CD8-positive, alpha-beta memory T cell (primary cell): Measurements from ENCODE around the gene MMP17. TPM values are rescaled to one million over a fixed set of nuclear protein-coding genes. Genes with fewer than 3 reads are reported as not detected.

Experiments
- CTCF ChIA-PET: fragments of 350-600 bp; sonication (Branson Sonifier 250); formaldehyde crosslinking; loops from one replicate; lab custom pipeline; 2021; ENCODE audit warnings: antibody characterized with exemption; lab: Charles Lee
- POLR2A ChIA-PET: fragments of 350-600 bp; sonication (Branson Sonifier 250); formaldehyde crosslinking; loops from one replicate; lab custom pipeline; 2021; ENCODE audit warnings: antibody characterized with exemption; lab: Charles Lee
- DNase-seq, 5 donors: peaks; one replicate each; pipeline versions ENCODE4 v3.0.0 to v3.0.0-alpha.2; 2020 to 2022; ENCODE audit warnings: mixed read lengths in 1 of 5
- H3K27ac ChIP-seq: one replicate; pipeline ENCODE4 v1.7.0; 2013; ENCODE audit warnings: low read depth, mild to moderate bottlenecking, low read length, moderate library complexity
- H3K27me3 ChIP-seq: 2 replicates; pipeline ENCODE4 v1.7.0; 2013; ENCODE audit warnings: low read length, mild to moderate bottlenecking; ENCODE audit not compliant: insufficient read depth, poor library complexity, severe bottlenecking
- H3K36me3 ChIP-seq: 2 replicates; pipeline ENCODE4 v1.7.0; 2013; ENCODE audit warnings: mild to moderate bottlenecking, low read length, moderate library complexity; ENCODE audit not compliant: insufficient read depth
- H3K4me1 ChIP-seq: 2 replicates; pipeline ENCODE4 v1.7.0; 2013; ENCODE audit warnings: mild to moderate bottlenecking, low read length, moderate library complexity; ENCODE audit not compliant: insufficient read depth
- H3K4me3 ChIP-seq: 2 replicates; pipeline ENCODE4 v1.7.0; 2013; ENCODE audit warnings: mild to moderate bottlenecking, low read length
- H3K9me3 ChIP-seq: 2 replicates; pipeline ENCODE4 v1.7.0; 2013; ENCODE audit warnings: mild to moderate bottlenecking, low read length
- H3K27ac Mint-ChIP-seq, 8 donors: one replicate each; pipeline ENCODE4 v1.8.0; 2020 to 2021; ENCODE audit warnings: mixed read lengths in 8 of 8, mild to moderate bottlenecking in 6 of 8, inconsistent platforms in 3 of 8, moderate library complexity in 3 of 8
- H3K27me3 Mint-ChIP-seq, 2 donors: one replicate each; pipeline ENCODE4 v1.8.0; 2020 to 2021; ENCODE audit warnings: mixed read lengths in 2 of 2, mild to moderate bottlenecking in 1 of 2, moderate library complexity in 1 of 2
- H3K36me3 Mint-ChIP-seq, 3 donors: one replicate each; pipeline ENCODE4 v1.8.0; 2020 to 2021; ENCODE audit warnings: mixed read lengths in 3 of 3, inconsistent platforms in 1 of 3, mild to moderate bottlenecking in 1 of 3
- H3K4me1 Mint-ChIP-seq, 3 donors: one replicate each; pipeline ENCODE4 v1.8.0; 2020 to 2021; ENCODE audit warnings: mixed read lengths in 3 of 3, inconsistent platforms in 1 of 3, mild to moderate bottlenecking in 1 of 3
- H3K4me3 Mint-ChIP-seq, 7 donors: one replicate each; pipeline ENCODE4 v1.8.0; 2020 to 2021; ENCODE audit warnings: mixed read lengths in 7 of 7, mild to moderate bottlenecking in 6 of 7, moderate library complexity in 4 of 7, inconsistent platforms in 2 of 7
- H3K9me3 Mint-ChIP-seq, 5 donors: one replicate each; pipeline ENCODE4 v1.8.0; 2020 to 2022; ENCODE audit warnings: mixed read lengths in 5 of 5, mild to moderate bottlenecking in 3 of 5, moderate library complexity in 2 of 5, inconsistent platforms in 1 of 5
- polyA plus RNA-seq: library from polyadenylated mRNA; unstranded; fragments of 300-500 nt; fragmentation: Illumina TruSeq; gene quantifications from one replicate; pipeline ENCODE4 v1.2.3, GENCODE V29; 2021
- total RNA-seq, 2 experiments: library from RNA; stranded (reverse); gene quantifications; one replicate each; pipeline ENCODE4 v1.2.3, GENCODE V29; 2021

MMP17 gene
- total and polyA plus RNA-seq, 3 experiments from 2014 or later = 0.29 TPM; not detected in 2

DNA sequence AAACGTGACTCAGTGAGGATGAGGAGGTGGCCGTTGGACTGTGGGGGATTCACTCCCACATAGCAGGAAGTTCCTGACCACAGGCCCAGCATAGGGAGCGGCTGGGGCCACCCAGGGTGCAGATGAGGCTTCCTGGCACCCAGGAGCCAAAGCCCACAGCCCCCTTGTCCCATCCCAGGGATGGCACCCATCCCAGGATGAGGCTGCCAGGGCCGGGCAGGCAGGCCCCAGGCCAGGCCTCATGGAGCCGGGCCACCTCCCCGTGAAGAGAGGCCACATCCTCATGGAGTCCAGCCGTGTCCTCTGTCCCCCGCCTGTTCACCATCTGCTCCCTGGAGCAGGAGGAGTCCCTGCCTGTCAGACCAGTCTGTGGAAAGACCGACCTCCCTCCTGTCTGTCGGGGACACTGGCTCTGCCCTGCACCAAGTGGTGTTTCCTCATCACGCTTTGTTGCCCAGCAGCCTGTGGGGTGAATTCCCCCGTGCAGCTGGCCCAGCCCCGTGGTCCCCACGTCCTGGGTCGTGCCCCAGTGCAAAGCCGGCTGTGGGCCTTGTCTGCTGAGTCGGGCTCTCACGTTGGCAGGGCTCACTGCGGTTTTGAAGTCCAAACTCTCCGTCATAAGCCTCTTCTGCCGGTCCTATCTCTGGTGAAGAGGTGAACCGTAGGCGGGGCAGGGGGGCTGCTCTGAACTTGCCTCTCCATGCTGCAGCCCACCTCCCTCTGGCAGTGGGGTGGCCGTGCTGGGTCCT is 24.5 kb downstream of the MMP17 start:
- H3K27me3 Mint-ChIP-seq = peaks cover 7 to 13% of the 10 kb centered on the region in 2 donors
- POLR2A ChIA-PET = no interaction called here
- H3K27ac Mint-ChIP-seq = no peak overlapping the region
- H3K36me3 Mint-ChIP-seq = no peaks in the 10 kb centered on the region
- DNase-seq = no peak
- Histone ChIP-seq H3K27ac (no peak overlapping the region), H3K4me1 (no peaks in the 10 kb centered on the region), H3K4me3 (no peak overlapping the region), H3K27me3 (no peaks in the 10 kb centered on the region), H3K36me3 (no peaks in the 10 kb centered on the region), H3K9me3 (no peaks in the 10 kb centered on the region)
- no peaks in the 10 kb centered on the region for H3K9me3 Mint-ChIP-seq
- CTCF ChIA-PET = no interaction called here
- no peaks in the 10 kb centered on the region for H3K4me1 Mint-ChIP-seq
- H3K4me3 Mint-ChIP-seq = no peak overlapping the region

DNA sequence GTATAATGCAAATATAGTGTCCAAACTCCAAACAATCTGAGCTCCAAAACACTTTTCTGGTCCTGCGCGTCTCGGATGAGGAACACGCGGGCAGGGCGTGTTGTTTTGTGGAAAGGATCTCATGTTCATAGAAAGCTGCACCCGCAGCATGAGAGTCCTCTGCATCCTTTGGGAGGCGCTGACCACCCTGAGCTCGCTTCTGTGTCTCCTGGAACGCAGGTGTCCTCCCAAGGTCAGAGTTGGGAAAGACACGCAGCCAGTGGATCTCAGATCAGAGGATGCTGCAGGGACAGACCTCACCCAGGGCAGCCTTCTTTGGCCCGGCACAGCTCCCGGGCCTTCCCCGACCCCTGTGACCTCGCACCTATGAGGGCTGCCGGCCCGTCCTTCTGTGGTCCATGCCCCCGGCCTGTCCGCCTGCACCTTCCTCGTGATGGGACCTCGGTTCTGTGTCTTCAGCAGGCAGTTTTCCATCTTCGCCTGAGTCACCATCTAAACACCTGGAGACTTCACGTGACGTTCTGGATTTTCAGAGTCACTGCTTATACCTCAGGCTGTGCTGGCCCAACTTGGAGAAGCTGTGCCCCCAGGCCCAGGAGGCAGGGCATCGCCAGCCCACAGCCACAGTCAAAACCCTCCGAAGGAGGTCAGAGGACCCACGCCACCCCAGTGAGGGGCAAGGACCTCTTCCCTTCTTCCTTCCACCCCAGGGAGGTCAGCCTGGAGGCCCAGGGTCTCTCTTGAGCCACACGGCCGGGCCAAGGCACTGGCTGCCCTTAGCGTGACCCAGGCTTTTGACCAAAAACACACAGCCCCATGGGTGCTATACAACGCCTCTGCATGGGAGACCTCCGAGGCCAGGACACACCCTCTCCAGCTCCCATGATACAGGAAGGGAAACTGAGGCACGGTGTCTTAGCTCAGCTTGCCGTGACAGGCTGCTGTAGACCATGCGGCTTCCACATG is 25.9 kb downstream of the MMP17 start:
- Histone ChIP-seq H3K9me3 (no peaks in the 10 kb centered on the region), H3K4me1 (no peaks in the 10 kb centered on the region), H3K27ac (no peak overlapping the region), H3K4me3 (no peak overlapping the region), H3K27me3 (no peaks in the 10 kb centered on the region), H3K36me3 (no peaks in the 10 kb centered on the region)
- CTCF ChIA-PET = no interaction called here
- Mint-ChIP-seq H3K27ac (no peak overlapping the region), H3K4me1 (no peaks in the 10 kb centered on the region), H3K36me3 (no peaks in the 10 kb centered on the region), H3K9me3 (no peaks in the 10 kb centered on the region), H3K27me3 (peaks cover 8 to 17% of the 10 kb centered on the region in 2 donors), H3K4me3 (no peak overlapping the region)
- POLR2A ChIA-PET = no interaction called here
- DNase-seq = no peak

DNA sequence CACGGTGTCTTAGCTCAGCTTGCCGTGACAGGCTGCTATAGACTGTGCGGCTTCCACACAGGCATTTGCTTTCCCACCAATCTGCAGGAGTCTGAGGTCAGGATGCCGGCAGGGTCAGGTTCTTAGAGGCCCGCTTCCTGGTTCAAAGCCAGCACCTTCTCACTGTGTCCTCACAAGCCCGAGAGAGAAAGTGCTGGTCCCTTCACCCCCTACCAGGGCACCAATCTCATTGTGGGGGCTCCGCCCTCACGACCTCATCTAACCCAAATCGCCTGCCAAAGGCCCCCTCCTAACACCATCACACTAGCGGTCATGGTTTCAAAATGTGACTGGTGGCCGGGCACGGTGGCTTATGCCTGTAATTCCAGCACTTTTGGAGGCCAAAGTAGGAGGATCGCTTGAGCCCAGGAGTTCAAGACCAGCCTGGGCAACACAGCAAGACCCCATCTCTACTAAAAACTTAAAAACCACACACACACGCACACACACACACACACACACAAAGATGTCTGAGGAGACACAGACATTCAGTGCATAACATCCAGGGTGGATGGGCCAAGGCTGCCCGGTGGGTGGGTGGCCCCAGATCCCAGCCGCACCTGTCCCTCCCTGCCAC is 26.8 kb downstream of the MMP17 start:
- CTCF ChIA-PET = no interaction called here
- Mint-ChIP-seq H3K27ac (no peak overlapping the region), H3K36me3 (no peaks in the 10 kb centered on the region), H3K4me3 (no peak overlapping the region), H3K27me3 (peaks cover 8 to 17% of the 10 kb centered on the region in 2 donors), H3K4me1 (no peaks in the 10 kb centered on the region), H3K9me3 (no peaks in the 10 kb centered on the region)
- no peak for DNase-seq
- Histone ChIP-seq H3K4me3 (no peak overlapping the region), H3K36me3 (no peaks in the 10 kb centered on the region), H3K4me1 (no peaks in the 10 kb centered on the region), H3K27ac (no peak overlapping the region), H3K9me3 (no peaks in the 10 kb centered on the region), H3K27me3 (no peaks in the 10 kb centered on the region)
- POLR2A ChIA-PET = no interaction called here

GRCh38 chr12:131855521-131856142 is 27.4 kb downstream of the MMP17 start:
- Mint-ChIP-seq H3K36me3 (no peaks in the 10 kb centered on the region), H3K9me3 (no peaks in the 10 kb centered on the region), H3K4me1 (peaks cover 0 to 3% (median 0%) of the 10 kb centered on the region in 3 donors), H3K27me3 (peaks cover 8 to 17% of the 10 kb centered on the region in 2 donors), H3K27ac (no peak overlapping the region), H3K4me3 (no peak overlapping the region)
- CTCF ChIA-PET = no interaction called here
- H3K36me3 ChIP-seq = no peaks in the 10 kb centered on the region
- POLR2A ChIA-PET = no interaction called here
- H3K27me3 ChIP-seq = no peaks in the 10 kb centered on the region
- H3K27ac ChIP-seq = no peak overlapping the region
- DNase-seq = no peak
- H3K4me1 ChIP-seq = no peaks in the 10 kb centered on the region
- no peaks in the 10 kb centered on the region for H3K9me3 ChIP-seq
- H3K4me3 ChIP-seq = no peak overlapping the region

DNA sequence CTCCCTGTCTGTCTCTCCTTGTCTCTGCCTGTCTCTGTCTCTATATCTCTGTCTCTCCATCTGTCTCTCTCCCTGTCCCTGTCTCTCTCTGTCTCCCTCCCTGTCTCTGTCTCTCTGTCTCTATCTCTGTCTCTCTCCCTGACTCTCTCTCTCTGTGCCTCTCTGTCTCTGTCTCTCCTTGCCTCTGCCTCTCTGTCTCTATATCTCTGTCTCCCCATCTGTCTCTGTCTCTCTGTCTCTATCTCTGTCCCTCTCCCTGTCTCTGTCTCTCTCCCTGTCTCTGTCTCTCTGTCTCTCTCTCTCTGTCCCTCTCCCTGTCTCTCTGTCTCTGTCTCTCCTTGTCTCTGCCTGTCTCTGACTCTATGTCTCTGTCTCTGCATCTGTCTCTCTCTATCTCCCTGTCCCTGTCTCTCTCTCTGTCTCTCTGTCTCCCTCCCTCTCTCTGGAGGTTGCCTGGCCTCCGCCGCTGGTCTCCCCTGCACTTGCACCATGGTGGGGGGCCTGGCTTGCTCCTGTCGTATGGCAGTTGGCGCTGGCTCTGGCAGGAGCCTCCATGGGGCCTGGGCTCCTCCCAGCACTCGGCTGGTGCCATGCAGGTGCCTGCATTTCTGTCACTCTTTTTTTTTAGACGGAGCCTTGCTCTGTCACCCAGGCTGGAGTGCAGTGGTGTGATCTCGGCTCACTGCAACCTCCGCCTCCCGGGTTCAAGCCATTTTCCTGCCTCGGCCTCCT is 28.3 kb downstream of the MMP17 start:
- Mint-ChIP-seq H3K4me1 (peaks cover 0 to 8% (median 3%) of the 10 kb centered on the region in 3 donors), H3K4me3 (no peak overlapping the region), H3K27me3 (peaks cover 8 to 20% of the 10 kb centered on the region in 2 donors), H3K9me3 (no peaks in the 10 kb centered on the region), H3K27ac (peak overlapping the region in 3 of 8 donors; percentile 18 to 48 (median 45)), H3K36me3 (no peaks in the 10 kb centered on the region)
- no peaks in the 10 kb centered on the region for H3K27me3 ChIP-seq
- H3K9me3 ChIP-seq = no peaks in the 10 kb centered on the region
- ChIA-PET CTCF (no interaction called here), POLR2A (no interaction called here)
- no peak overlapping the region for H3K27ac ChIP-seq
- no peak for DNase-seq
- H3K4me3 ChIP-seq = no peak overlapping the region
- H3K36me3 ChIP-seq = no peaks in the 10 kb centered on the region
- no peaks in the 10 kb centered on the region for H3K4me1 ChIP-seq

GRCh38 chr12:131857908-131858850 is 30.0 kb downstream of the MMP17 start:
- Histone ChIP-seq H3K36me3 (no peaks in the 10 kb centered on the region), H3K27ac (no peak overlapping the region), H3K9me3 (no peaks in the 10 kb centered on the region), H3K4me1 (no peaks in the 10 kb centered on the region), H3K27me3 (no peaks in the 10 kb centered on the region), H3K4me3 (no peak overlapping the region)
- Mint-ChIP-seq H3K36me3 (no peaks in the 10 kb centered on the region), H3K27me3 (peaks cover 11 to 17% of the 10 kb centered on the region in 2 donors), H3K4me1 (peaks cover 0 to 8% (median 3%) of the 10 kb centered on the region in 3 donors), H3K27ac (no peak overlapping the region), H3K9me3 (no peaks in the 10 kb centered on the region), H3K4me3 (no peak overlapping the region)
- ChIA-PET CTCF (no interaction called here), POLR2A (no interaction called here)
- DNase-seq = no peak
